Measurements from ENCODE around the gene TBXAS1.

TBXAS1 gene

GRCh38 chr7:139893999-139894398 lies 64.9 kb downstream of the TBXAS1 start:
- no peaks in the 10 kb centered on the region for H3F3A ChIP-seq (ENCODE audit: low read depth)
- no peaks in the 10 kb centered on the region for H3K36me3 ChIP-seq (ENCODE audit: insufficient read depth, low read length)
- no peak overlapping the region for H3K4me2 ChIP-seq (ENCODE audit: low read depth, low read length, poor library complexity, severe bottlenecking)
- no peaks in the 10 kb centered on the region for H3K9me2 ChIP-seq (replicated peaks; ENCODE audit: low read depth, low read length)
- TF ChIP-seq EZH2phosphoT487 (IDR thresholded peaks at IDR 0.05; ENCODE audit: borderline replicate concordance): no peak
- TF ChIP-seq CTCF (conservative IDR thresholded peaks at IDR 0.05; ENCODE audit: low read length): no peak
- H3K4me1 ChIP-seq (ENCODE audit: insufficient read depth, low read length, poor library complexity, severe bottlenecking): no peaks in the 10 kb centered on the region
- H3K79me2 ChIP-seq (ENCODE audit: insufficient read depth, low read length): no peaks in the 10 kb centered on the region
- no peaks in the 10 kb centered on the region for H4K20me1 ChIP-seq (ENCODE audit: insufficient read depth, low read length, poor library complexity, severe bottlenecking)
- H3K4me3 ChIP-seq (ENCODE audit: low read length, poor library complexity, severe bottlenecking): no peak overlapping the region
- H2AFZ ChIP-seq (ENCODE audit: low read length): no peak overlapping the region
- H3K9me3 ChIP-seq (ENCODE audit: insufficient read depth, low read depth, low read length): no peaks in the 10 kb centered on the region
- no peak overlapping the region for H3K9ac ChIP-seq (ENCODE audit: low read depth, low read length, poor library complexity, severe bottlenecking)
- no peaks in the 10 kb centered on the region for H3K27me3 ChIP-seq (ENCODE audit: insufficient read depth, low read length, poor library complexity, severe bottlenecking)

- no peaks in the 10 kb centered on the region for H3K4me1 ChIP-seq (ENCODE audit: insufficient read depth, low read length, poor library complexity, severe bottlenecking)
- H3K27me3 ChIP-seq (ENCODE audit: insufficient read depth, low read length, poor library complexity, severe bottlenecking): no peaks in the 10 kb centered on the region
- TF ChIP-seq EZH2phosphoT487 (IDR thresholded peaks at IDR 0.05; ENCODE audit: borderline replicate concordance) (no peak), CTCF (conservative IDR thresholded peaks at IDR 0.05; ENCODE audit: low read length) (no peak)
- no peak overlapping the region for H3K4me2 ChIP-seq (ENCODE audit: low read depth, low read length, poor library complexity, severe bottlenecking)
- no peak overlapping the region for H3K4me3 ChIP-seq (ENCODE audit: low read length, poor library complexity, severe bottlenecking)
- no peaks in the 10 kb centered on the region for H3K9me3 ChIP-seq (ENCODE audit: insufficient read depth, low read depth, low read length)
- H2AFZ ChIP-seq (ENCODE audit: low read length): no peak overlapping the region
- H3K9me2 ChIP-seq (replicated peaks; ENCODE audit: low read depth, low read length): no peaks in the 10 kb centered on the region
- H3K79me2 ChIP-seq (ENCODE audit: insufficient read depth, low read length): no peaks in the 10 kb centered on the region
- no peaks in the 10 kb centered on the region for H3F3A ChIP-seq (ENCODE audit: low read depth)
- H3K9ac ChIP-seq (ENCODE audit: low read depth, low read length, poor library complexity, severe bottlenecking): no peak overlapping the region
- H4K20me1 ChIP-seq (ENCODE audit: insufficient read depth, low read length, poor library complexity, severe bottlenecking): no peaks in the 10 kb centered on the region
- no peaks in the 10 kb centered on the region for H3K36me3 ChIP-seq (ENCODE audit: insufficient read depth, low read length)
These were observed 66.2 kb downstream of the TBXAS1 start for GRCh38 chr7:139895141-139895829.

- H3K27me3 ChIP-seq (ENCODE audit: insufficient read depth, low read length, poor library complexity, severe bottlenecking): no peaks in the 10 kb centered on the region
- no peaks in the 10 kb centered on the region for H3K9me3 ChIP-seq (ENCODE audit: insufficient read depth, low read depth, low read length)
- no peak overlapping the region for H3K9ac ChIP-seq (ENCODE audit: low read depth, low read length, poor library complexity, severe bottlenecking)
- H3K4me2 ChIP-seq (ENCODE audit: low read depth, low read length, poor library complexity, severe bottlenecking): no peak overlapping the region
- no peaks in the 10 kb centered on the region for H4K20me1 ChIP-seq (ENCODE audit: insufficient read depth, low read length, poor library complexity, severe bottlenecking)
- no peak overlapping the region for H3K4me3 ChIP-seq (ENCODE audit: low read length, poor library complexity, severe bottlenecking)
- TF ChIP-seq EZH2phosphoT487 (IDR thresholded peaks at IDR 0.05; ENCODE audit: borderline replicate concordance) (no peak), CTCF (conservative IDR thresholded peaks at IDR 0.05; ENCODE audit: low read length) (no peak)
- no peaks in the 10 kb centered on the region for H3K9me2 ChIP-seq (replicated peaks; ENCODE audit: low read depth, low read length)
- H2AFZ ChIP-seq (ENCODE audit: low read length): no peak overlapping the region
- H3F3A ChIP-seq (ENCODE audit: low read depth): no peaks in the 10 kb centered on the region
- no peaks in the 10 kb centered on the region for H3K79me2 ChIP-seq (ENCODE audit: insufficient read depth, low read length)
- H3K4me1 ChIP-seq (ENCODE audit: insufficient read depth, low read length, poor library complexity, severe bottlenecking): no peaks in the 10 kb centered on the region
- no peaks in the 10 kb centered on the region for H3K36me3 ChIP-seq (ENCODE audit: insufficient read depth, low read length)
These were observed 67.2 kb downstream of the TBXAS1 start for GRCh38 chr7:139896288-139896687.

All from Loucy (cell line).